ENCODE data around the gene MMP24.
A peak's percentile ranks its signal among the peaks of the same experiment; 100 is the strongest.
"Not testable (repeated sequence)": the region's sequence is repeated elsewhere in the genome, so short reads cannot be mapped to it uniquely, and the experiment has no call there.

MMP24 gene
- total RNA-seq, result 0 to 2.5 (median 0.48) reads per million in 9 experiments

DNA sequence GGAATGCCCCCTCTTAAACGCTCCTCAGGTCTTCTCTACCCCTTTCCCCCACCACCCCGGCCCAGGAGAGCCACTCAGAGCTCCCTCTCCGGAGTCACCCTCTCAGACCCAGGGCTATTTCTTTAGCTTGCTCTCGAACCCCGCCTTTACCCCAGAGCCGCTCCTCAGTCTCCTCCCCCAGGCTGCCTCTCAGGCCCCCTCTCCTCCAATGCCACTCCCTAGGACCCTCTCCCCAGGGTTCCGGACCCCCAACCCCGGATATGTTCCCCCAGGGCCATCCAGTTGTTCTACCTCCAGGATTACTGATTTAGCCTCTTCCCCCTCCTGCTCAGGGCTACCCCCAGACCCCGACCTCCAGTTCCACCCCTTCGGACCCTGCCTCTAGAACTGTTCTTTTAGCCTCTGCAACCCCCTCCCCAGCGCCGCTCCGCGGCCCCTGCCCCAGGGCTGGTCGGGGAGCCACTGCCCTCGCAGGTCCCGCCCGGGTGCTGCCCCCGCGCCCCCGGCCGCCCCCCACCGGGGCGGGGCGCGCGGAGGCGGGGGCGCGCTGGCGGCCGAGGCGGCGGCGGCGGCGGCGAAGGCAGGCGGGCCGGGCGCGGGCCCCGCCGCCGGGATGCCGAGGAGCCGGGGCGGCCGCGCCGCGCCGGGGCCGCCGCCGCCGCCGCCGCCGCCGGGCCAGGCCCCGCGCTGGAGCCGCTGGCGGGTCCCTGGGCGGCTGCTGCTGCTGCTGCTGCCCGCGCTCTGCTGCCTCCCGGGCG lies at the start of gene MMP24:
Gene MMP24 (plus strand): TSS at position 565 of the 758 bp plus-strand sequence. CDS start 49 bp downstream, at position 614.
- no peaks in the 10 kb centered on the region for H3K9me3 Mint-ChIP-seq
- H3K27me3 Mint-ChIP-seq, result peaks cover 28 to 30% of the 10 kb centered on the region in 2 donors
- peak within 1 kb of the TSS; percentile 63 to 75 for H3K4me3 Mint-ChIP-seq
- H3K27ac Mint-ChIP-seq, result peak within 1 kb of the TSS; percentile 36 to 44
- ATAC-seq (replicated peaks) (no peak), DNase-seq (no peak)
- peaks cover 4% of the 10 kb centered on the region for H3K36me3 Mint-ChIP-seq (ENCODE audit: insufficient read depth)
- peaks cover 6 to 16% of the 10 kb centered on the region in 2 donors for H3K4me1 Mint-ChIP-seq (ENCODE audit: low read depth in 2 of 2)

DNA sequence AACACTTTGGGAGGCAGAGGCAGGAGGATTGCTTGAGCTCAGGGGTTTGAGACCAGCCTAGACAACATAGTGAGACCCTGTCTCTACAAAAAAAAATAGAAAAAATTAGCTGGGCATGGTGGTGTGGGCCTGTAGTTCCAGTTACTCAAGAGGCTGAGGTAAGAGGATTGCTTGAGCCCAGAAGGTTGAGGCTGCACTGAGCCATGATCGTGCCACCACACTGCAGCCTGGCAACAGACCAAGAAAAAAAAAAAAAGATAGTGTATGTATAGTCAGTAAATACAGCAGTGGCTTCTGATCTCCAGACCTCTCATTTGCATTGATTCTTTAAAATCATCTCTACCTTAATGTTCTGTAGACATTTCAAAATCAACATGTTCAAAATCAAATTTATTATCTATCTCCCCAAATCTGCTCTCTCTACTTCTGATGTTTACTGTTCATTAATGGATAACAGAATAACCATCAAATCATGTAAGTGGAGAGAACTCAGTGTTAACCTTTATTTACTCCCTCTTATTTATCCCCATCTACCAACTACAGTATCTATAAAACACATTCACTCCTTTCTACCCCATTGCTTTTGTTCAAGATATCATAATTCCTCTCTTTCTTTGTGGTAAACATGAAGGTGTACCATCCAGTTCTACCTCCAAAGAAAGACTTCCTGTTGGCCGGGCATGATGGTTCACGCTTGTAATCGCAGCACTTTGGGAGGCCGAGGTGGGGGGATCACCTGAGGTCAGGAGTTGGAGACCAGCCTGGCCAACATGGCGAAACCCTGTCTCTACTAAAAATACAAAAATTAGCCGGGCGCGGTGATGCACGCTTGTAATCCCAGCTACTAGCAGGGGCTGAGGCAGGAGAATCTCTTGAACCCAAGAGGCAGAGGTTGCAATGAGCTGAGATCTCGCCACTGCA lies 46.9 kb upstream of the MMP24 start:
- H3K9me3 Mint-ChIP-seq, result no peaks in the 10 kb centered on the region
- H3K4me1 Mint-ChIP-seq (ENCODE audit: low read depth in 2 of 2), result no peaks in the 10 kb centered on the region
- H3K27me3 Mint-ChIP-seq, result no peaks in the 10 kb centered on the region
- no peak overlapping the region for H3K27ac Mint-ChIP-seq
- DNase-seq, result no peak
- no peak for ATAC-seq (replicated peaks)
- peaks cover 13% of the 10 kb centered on the region for H3K36me3 Mint-ChIP-seq (ENCODE audit: insufficient read depth)
- no peak overlapping the region for H3K4me3 Mint-ChIP-seq

DNA sequence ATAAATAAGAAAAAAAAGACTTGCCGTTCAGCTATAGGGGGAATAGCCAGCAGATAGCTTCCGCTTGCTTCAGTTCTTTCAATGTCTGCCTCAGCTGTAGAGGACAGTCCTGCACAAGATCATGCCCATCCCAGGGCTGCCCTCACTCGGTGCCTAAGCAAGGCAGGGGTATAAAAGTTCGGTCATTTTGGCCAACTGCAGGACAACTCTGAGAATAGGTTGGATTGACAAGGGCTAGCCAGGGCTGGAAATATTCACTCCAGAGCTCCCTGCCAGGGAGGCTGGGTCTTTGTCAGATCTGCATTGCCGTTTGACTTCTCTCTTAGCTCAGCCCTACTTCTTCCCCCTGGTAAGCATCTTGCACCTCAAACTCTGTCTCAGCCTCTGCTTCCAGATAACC lies 46.2 kb upstream of the MMP24 start:
- no peak for ATAC-seq (replicated peaks)
- peaks cover 13% of the 10 kb centered on the region for H3K36me3 Mint-ChIP-seq (ENCODE audit: insufficient read depth)
- no peaks in the 10 kb centered on the region for H3K9me3 Mint-ChIP-seq
- DNase-seq, result no peak
- no peak overlapping the region for H3K4me3 Mint-ChIP-seq
- H3K27me3 Mint-ChIP-seq, result no peaks in the 10 kb centered on the region
- H3K4me1 Mint-ChIP-seq (ENCODE audit: low read depth in 2 of 2), result no peaks in the 10 kb centered on the region
- no peak overlapping the region for H3K27ac Mint-ChIP-seq

- Mint-ChIP-seq H3K36me3 (ENCODE audit: insufficient read depth) (peaks cover 8% of the 10 kb centered on the region), H3K9me3 (no peaks in the 10 kb centered on the region), H3K4me3 (no peak overlapping the region), H3K27ac (no peak overlapping the region), H3K4me1 (ENCODE audit: low read depth in 2 of 2) (no peaks in the 10 kb centered on the region), H3K27me3 (no peaks in the 10 kb centered on the region)
- DNase-seq (no peak), ATAC-seq (replicated peaks) (no peak)
Measured at GRCh38 chr20:35181731-35182130, 44.8 kb upstream of the MMP24 start.

DNA sequence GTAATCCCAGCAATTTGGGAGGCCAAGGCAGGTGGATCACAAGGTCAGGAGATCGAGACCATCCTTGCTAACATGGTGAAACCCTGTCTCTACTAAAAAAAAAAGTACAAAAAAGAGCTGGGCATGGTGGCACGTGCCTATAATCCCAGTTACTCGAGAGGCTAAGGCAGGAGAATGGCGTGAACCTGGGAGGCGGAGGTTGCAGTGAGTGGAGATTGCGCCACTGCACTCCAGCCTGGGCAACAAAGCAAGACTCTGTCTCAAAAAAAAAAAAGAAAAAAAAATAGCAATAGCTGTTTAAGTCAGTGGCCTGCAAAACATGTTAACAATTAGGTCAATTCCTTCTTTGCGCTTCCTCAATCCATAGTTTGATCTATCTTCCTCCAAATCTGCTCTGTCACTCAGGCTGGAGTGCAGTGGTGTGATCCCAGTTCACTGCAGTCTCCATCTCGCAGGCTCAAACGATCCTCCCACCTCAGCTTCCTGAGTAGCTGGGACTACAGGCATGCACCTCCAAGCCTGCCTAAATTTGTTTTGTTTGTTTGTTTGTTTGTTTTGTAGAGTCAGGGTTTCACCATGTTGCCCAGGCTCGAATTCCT lies 39.7 kb upstream of the MMP24 start:
- H3K9me3 Mint-ChIP-seq; H3K4me1 Mint-ChIP-seq (ENCODE audit: low read depth in 2 of 2); H3K27ac Mint-ChIP-seq; DNase-seq; ATAC-seq (replicated peaks); H3K36me3 Mint-ChIP-seq (ENCODE audit: insufficient read depth); H3K27me3 Mint-ChIP-seq; H3K4me3 Mint-ChIP-seq: not testable (repeated sequence)

DNA sequence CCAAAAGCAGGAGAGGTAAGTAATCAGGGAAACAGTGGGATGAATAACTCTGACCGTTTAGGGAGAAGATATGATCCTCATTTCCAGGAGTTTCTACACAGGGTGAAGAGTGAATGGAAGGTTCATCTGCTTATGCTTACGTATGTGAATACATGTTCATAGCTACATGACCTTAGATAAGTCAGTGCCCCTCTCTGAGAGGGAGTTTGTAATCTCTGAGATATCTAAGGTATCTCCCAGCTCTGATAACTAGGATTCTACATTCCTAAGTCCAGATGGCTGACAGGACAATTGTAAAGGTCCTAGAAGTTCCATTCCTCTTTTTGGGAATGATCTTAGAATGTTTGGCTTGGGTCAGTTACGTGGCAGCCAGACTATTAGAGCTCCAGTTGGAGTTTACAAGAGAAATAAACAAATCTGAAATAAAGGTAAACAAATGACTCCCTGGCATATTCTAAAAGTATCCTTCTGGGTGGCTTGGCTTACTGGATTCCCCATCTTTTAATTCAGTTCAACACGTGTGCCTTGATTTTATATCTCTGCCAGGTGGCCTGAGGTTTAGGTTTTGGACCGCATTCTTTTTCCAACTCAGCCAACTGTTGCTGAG lies 38.8 kb upstream of the MMP24 start:
- Mint-ChIP-seq H3K27me3 (no peaks in the 10 kb centered on the region), H3K36me3 (ENCODE audit: insufficient read depth) (no peaks in the 10 kb centered on the region), H3K9me3 (peaks cover 0 to 5% of the 10 kb centered on the region in 2 donors), H3K4me1 (ENCODE audit: low read depth in 2 of 2) (no peaks in the 10 kb centered on the region), H3K27ac (no peak overlapping the region), H3K4me3 (no peak overlapping the region)
- DNase-seq, result no peak
- ATAC-seq (replicated peaks), result no peak

DNA sequence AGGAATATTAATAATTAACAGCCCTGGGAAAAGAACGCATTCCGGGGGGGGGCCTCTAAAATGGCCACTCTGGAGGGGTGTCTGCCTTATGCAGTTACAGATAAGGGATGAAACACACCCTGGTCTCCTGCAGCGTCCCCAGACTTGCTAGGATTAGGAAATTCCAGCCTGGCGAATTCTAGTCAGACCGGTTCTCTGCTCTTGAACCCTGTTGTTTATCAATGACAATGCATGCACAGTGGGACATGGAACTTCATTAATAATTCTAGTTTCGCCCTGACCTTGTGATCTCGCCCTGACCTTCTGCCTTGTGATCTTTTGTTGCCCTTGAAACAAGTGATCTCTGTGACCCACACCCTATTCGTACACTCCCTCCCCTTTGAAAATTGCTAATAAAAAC lies 37.3 kb upstream of the MMP24 start:
- H3K9me3 Mint-ChIP-seq; DNase-seq; H3K4me3 Mint-ChIP-seq; H3K36me3 Mint-ChIP-seq (ENCODE audit: insufficient read depth); H3K27me3 Mint-ChIP-seq; ATAC-seq (replicated peaks); H3K27ac Mint-ChIP-seq; H3K4me1 Mint-ChIP-seq (ENCODE audit: low read depth in 2 of 2): not testable (repeated sequence)

DNA sequence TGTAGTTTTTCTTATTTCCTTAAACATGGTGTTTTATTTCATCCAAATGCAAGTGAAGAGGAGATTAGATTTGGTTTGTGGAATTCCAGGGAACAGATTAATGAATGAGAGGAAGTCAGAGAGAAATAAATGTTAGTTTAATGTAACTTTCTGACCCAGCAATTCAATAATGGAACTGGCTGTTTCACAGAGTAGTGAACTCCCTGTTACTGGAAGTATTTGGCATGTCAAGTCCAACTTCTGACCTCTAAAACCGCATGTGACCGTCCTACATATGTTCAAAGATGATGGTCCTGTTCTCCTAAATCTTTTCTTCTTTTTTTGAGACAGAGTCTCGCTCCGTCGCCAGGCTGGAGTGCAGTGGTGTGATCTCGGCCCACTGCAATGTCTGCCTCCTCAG lies 35.9 kb upstream of the MMP24 start:
- peak overlapping the region in 1 of 2 donors; percentile 3 for H3K27ac Mint-ChIP-seq
- ATAC-seq (replicated peaks) (no peak), DNase-seq (no peak)
- H3K4me1 Mint-ChIP-seq (ENCODE audit: low read depth in 2 of 2), result no peaks in the 10 kb centered on the region
- H3K36me3 Mint-ChIP-seq (ENCODE audit: insufficient read depth), result no peaks in the 10 kb centered on the region
- H3K9me3 Mint-ChIP-seq, result peaks cover 0 to 5% of the 10 kb centered on the region in 2 donors
- H3K27me3 Mint-ChIP-seq, result no peaks in the 10 kb centered on the region
- H3K4me3 Mint-ChIP-seq, result no peak overlapping the region

DNA sequence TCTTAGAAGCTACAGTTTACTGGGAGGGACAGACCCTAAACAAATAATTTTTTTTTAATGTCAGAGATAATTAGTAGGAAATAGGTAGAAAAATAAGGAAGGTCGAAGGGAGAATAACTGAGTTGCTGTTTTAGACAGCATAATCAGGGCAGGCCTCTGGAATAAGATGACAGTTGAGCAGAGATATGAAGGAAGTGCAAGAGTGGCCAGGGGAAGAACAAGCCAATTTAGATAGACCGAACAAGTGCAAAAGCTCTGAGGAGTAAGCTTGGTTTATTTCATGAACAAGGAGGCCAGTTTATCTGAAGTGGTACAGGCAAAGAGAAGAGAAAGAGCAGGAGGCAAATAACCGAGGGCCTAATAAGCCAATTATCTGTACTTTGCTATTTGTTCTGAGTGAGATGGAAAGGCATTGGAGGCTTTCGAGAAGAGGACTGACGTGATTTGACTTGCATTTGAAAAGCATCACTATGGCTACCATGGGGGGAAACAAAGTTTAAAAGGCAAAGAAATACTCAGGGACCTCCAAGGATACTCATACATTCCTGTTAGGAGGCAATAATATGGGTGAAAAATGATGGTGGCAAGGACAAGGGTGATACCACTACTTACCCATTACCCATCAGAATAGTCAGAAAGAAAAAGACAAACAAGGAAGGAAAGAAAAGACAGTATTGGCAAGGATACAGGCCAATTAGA lies 34.9 kb upstream of the MMP24 start:
- Mint-ChIP-seq H3K27me3 (no peaks in the 10 kb centered on the region), H3K36me3 (ENCODE audit: insufficient read depth) (no peaks in the 10 kb centered on the region), H3K27ac (peak overlapping the region in 1 of 2 donors; percentile 3), H3K4me1 (ENCODE audit: low read depth in 2 of 2) (no peaks in the 10 kb centered on the region), H3K4me3 (no peak overlapping the region), H3K9me3 (peaks cover 0 to 5% of the 10 kb centered on the region in 2 donors)
- DNase-seq (no peak), ATAC-seq (replicated peaks) (no peak)

- H3K36me3 Mint-ChIP-seq (ENCODE audit: insufficient read depth), result no peaks in the 10 kb centered on the region
- H3K27me3 Mint-ChIP-seq, result no peaks in the 10 kb centered on the region
- DNase-seq, result no peak
- H3K27ac Mint-ChIP-seq, result no peak overlapping the region
- no peak for ATAC-seq (replicated peaks)
- H3K9me3 Mint-ChIP-seq, result peaks cover 0 to 5% of the 10 kb centered on the region in 2 donors
- H3K4me3 Mint-ChIP-seq, result no peak overlapping the region
- no peaks in the 10 kb centered on the region for H3K4me1 Mint-ChIP-seq (ENCODE audit: low read depth in 2 of 2)
Measured at GRCh38 chr20:35192118-35192872, 34.2 kb upstream of the MMP24 start.

GRCh38 chr20:35193031-35193791 lies 33.3 kb upstream of the MMP24 start:
- H3K27ac Mint-ChIP-seq; H3K36me3 Mint-ChIP-seq (ENCODE audit: insufficient read depth); ATAC-seq (replicated peaks); H3K4me1 Mint-ChIP-seq (ENCODE audit: low read depth in 2 of 2); DNase-seq; H3K9me3 Mint-ChIP-seq; H3K27me3 Mint-ChIP-seq; H3K4me3 Mint-ChIP-seq: not testable (repeated sequence)

DNA sequence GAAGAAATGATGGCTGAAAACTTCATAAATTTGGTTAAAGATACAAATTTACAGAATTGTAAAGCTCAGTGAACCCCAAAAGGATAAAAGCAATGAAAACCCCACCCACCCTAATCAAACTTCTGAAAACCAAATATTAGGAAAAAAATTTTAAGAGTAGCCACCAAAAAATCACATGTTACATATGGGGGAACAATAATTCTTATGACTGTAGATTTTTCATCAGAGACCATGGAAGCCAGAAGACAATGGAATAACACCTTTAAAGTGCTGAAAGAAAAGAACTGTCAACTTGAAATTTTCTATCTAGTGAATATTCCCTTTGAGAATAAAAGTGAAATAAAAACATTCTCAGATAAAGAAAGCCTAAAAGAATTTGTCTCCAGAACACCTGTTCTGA lies 30.2 kb upstream of the MMP24 start:
- no peak overlapping the region for H3K27ac Mint-ChIP-seq
- H3K4me1 Mint-ChIP-seq (ENCODE audit: low read depth in 2 of 2), result no peaks in the 10 kb centered on the region
- ATAC-seq (replicated peaks) (no peak), DNase-seq (no peak)
- H3K9me3 Mint-ChIP-seq, result no peaks in the 10 kb centered on the region
- no peaks in the 10 kb centered on the region for H3K27me3 Mint-ChIP-seq
- H3K36me3 Mint-ChIP-seq (ENCODE audit: insufficient read depth), result no peaks in the 10 kb centered on the region
- H3K4me3 Mint-ChIP-seq, result no peak overlapping the region
